ENCODE measurements around the gene PECR. TPM values are rescaled to one million over a fixed set of nuclear protein-coding genes. Genes with fewer than 3 reads are reported as not detected.

Gene PECR
- total and polyA plus RNA-seq, 7 experiments from 2014 or later = 15.7 to 34.4 (median 23.4) TPM

DNA sequence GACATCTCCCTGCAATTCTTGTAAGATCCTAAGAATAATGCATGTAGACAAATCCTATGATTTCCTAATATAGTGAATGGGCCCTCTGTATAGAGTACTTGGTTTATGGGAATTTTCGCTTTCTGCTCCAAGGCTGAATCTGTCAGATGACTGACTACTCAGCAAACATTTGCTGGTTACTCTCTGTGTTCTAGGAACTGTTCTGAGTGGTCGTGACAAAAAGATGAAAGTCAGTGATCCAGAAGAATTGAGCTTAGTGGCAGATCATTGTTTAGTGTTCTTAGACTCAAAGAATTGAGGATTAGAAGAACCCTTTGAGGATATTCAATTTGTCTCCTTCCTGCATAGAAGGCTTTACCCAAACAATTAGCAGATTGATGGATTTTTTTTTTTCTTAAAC, 37.5 kb upstream of the PECR start:
- DNase-seq (no peak), ATAC-seq (no peak)
- Histone ChIP-seq H3K9me3 (ENCODE audit: control insufficient read depth in 2 of 3, low read length in 3 of 3) (no peaks in the 10 kb centered on the region), H3K36me3 (ENCODE audit: control insufficient read depth in 2 of 3, insufficient read depth in 3 of 3, low read length in 3 of 3) (peaks cover 40 to 70% (median 57%) of the 10 kb centered on the region in 3 experiments), H3K4me1 (ENCODE audit: control insufficient read depth in 2 of 2, insufficient read depth in 2 of 2, low read length in 2 of 2) (peaks cover 16 to 46% of the 10 kb centered on the region in 2 donors), H3K27ac (ENCODE audit: low read depth, low read length) (peak overlapping the region; percentile 47), H3K4me3 (ENCODE audit: low read length) (no peak overlapping the region), H3K27me3 (ENCODE audit: control insufficient read depth in 2 of 2, insufficient read depth in 2 of 2, low read length in 2 of 2) (no peaks in the 10 kb centered on the region)
- POLR2A ChIA-PET = interaction anchor here (1.1 to 1.5 kb wide), 3 partner anchors 10 to 12 kb away, joined by 3 to 5 read pairs (median 5); partner anchors contain the start of gene XRCC5
- CTCF ChIA-PET = interaction anchor here (0.6 to 1.5 kb wide), 3 partner anchors 9 to 272 kb away, joined by 3 to 5 read pairs (median 5); no protein-coding TSS in a partner anchor
- peak overlapping the region in 8 of 10 donors; percentile 11 to 99 (median 42) for H3K4me3 Mint-ChIP-seq
- H3K9me3 Mint-ChIP-seq = peaks cover 0 to 5% (median 0%) of the 10 kb centered on the region in 11 donors
- H3K36me3 Mint-ChIP-seq = peaks cover 15 to 63% (median 58%) of the 10 kb centered on the region in 5 donors
- peaks cover 50 to 94% (median 88%) of the 10 kb centered on the region in 7 donors for H3K4me1 Mint-ChIP-seq
- H3K27ac Mint-ChIP-seq = peak overlapping the region in 8 of 9 donors; percentile 70 to 90 (median 86)
- H3K27me3 Mint-ChIP-seq = peaks cover 0 to 2% (median 0%) of the 10 kb centered on the region in 5 donors
- intact Hi-C loops (cut with micrococcal nuclease) = loop anchor here in 1 of 2 donors (1.0 kb wide), 1 partner anchor 8 kb away; no protein-coding TSS in a partner anchor

GRCh38 chr2:216118474-216118873, 36.9 kb upstream of the PECR start:
- Histone ChIP-seq H3K4me3 (ENCODE audit: low read length) (no peak overlapping the region), H3K27ac (ENCODE audit: low read depth, low read length) (peak overlapping the region; percentile 47), H3K27me3 (ENCODE audit: control insufficient read depth in 2 of 2, insufficient read depth in 2 of 2, low read length in 2 of 2) (no peaks in the 10 kb centered on the region), H3K9me3 (ENCODE audit: control insufficient read depth in 2 of 3, low read length in 3 of 3) (no peaks in the 10 kb centered on the region), H3K4me1 (ENCODE audit: control insufficient read depth in 2 of 2, insufficient read depth in 2 of 2, low read length in 2 of 2) (peaks cover 18 to 51% of the 10 kb centered on the region in 2 donors), H3K36me3 (ENCODE audit: control insufficient read depth in 2 of 3, insufficient read depth in 3 of 3, low read length in 3 of 3) (peaks cover 44 to 71% (median 61%) of the 10 kb centered on the region in 3 experiments)
- Mint-ChIP-seq H3K4me3 (peak overlapping the region in 5 of 10 donors; percentile 14 to 99 (median 48)), H3K27ac (peak overlapping the region in 7 of 9 donors; percentile 17 to 89 (median 42)), H3K4me1 (peaks cover 55 to 97% (median 90%) of the 10 kb centered on the region in 7 donors), H3K9me3 (peaks cover 0 to 5% (median 0%) of the 10 kb centered on the region in 11 donors), H3K36me3 (peaks cover 16 to 65% (median 60%) of the 10 kb centered on the region in 5 donors), H3K27me3 (peaks cover 0 to 2% (median 0%) of the 10 kb centered on the region in 5 donors)
- ChIA-PET CTCF (interaction anchor here (0.6 to 1.0 kb wide), 2 partner anchors 81 to 273 kb away, joined by 3 to 5 read pairs; no protein-coding TSS in a partner anchor), POLR2A (interaction anchor here (1.1 kb wide), 1 partner anchor 9 kb away, joined by 3 read pairs; the partner anchor contains the start of gene XRCC5)
- ATAC-seq (no peak), DNase-seq (no peak)
- intact Hi-C loops (cut with micrococcal nuclease) = no loop called here

- Histone ChIP-seq H3K4me1 (ENCODE audit: control insufficient read depth in 2 of 2, insufficient read depth in 2 of 2, low read length in 2 of 2) (peaks cover 18 to 51% of the 10 kb centered on the region in 2 donors), H3K27ac (ENCODE audit: low read depth, low read length) (peak overlapping the region; percentile 47), H3K9me3 (ENCODE audit: control insufficient read depth in 2 of 3, low read length in 3 of 3) (no peaks in the 10 kb centered on the region), H3K4me3 (ENCODE audit: low read length) (no peak overlapping the region), H3K27me3 (ENCODE audit: control insufficient read depth in 2 of 2, insufficient read depth in 2 of 2, low read length in 2 of 2) (no peaks in the 10 kb centered on the region), H3K36me3 (ENCODE audit: control insufficient read depth in 2 of 3, insufficient read depth in 3 of 3, low read length in 3 of 3) (peaks cover 41 to 71% (median 54%) of the 10 kb centered on the region in 3 experiments)
- Mint-ChIP-seq H3K27ac (peak overlapping the region; percentile 17 to 90 (median 67)), H3K4me1 (peaks cover 55 to 100% (median 94%) of the 10 kb centered on the region in 7 donors), H3K9me3 (peaks cover 0 to 5% (median 0%) of the 10 kb centered on the region in 11 donors), H3K36me3 (peaks cover 16 to 67% (median 61%) of the 10 kb centered on the region in 5 donors), H3K4me3 (peak overlapping the region in 5 of 10 donors; percentile 1 to 99 (median 26)), H3K27me3 (peaks cover 0 to 2% (median 0%) of the 10 kb centered on the region in 5 donors)
- ChIA-PET CTCF (no interaction called here), POLR2A (interaction anchor here (0.6 to 1.0 kb wide), 2 partner anchors 9 to 14 kb away, joined by 3 to 6 read pairs; partner anchors contain the start of gene XRCC5)
- intact Hi-C loops (cut with micrococcal nuclease) = no loop called here
- ATAC-seq = no peak
- no peak for DNase-seq
Measured at GRCh38 chr2:216117561-216118340, 36.1 kb upstream of the PECR start.

DNA sequence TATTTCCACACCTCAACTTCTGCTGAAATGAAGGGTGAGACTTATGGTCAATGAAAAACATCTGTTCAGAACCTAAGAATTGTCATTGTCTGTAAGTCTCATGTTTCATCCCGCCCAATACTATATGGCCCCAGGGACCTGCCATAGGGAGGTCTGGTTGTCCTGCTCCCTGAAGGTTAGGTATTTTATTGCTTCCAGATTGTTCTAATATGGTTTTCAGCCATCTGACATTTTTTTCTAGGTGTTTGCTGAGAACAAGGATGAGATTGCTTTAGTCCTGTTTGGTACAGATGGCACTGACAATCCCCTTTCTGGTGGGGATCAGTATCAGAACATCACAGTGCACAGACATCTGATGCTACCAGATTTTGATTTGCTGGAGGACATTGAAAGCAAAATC, 34.8 kb upstream of the PECR start:
- ATAC-seq (no peak), DNase-seq (no peak)
- Mint-ChIP-seq H3K27ac (peak overlapping the region in 7 of 9 donors; percentile 34 to 89 (median 56)), H3K4me3 (peak overlapping the region in 8 of 10 donors; percentile 41 to 99 (median 66)), H3K36me3 (peaks cover 15 to 64% (median 57%) of the 10 kb centered on the region in 5 donors), H3K4me1 (peaks cover 57 to 100% (median 95%) of the 10 kb centered on the region in 7 donors), H3K9me3 (peaks cover 0 to 5% (median 0%) of the 10 kb centered on the region in 11 donors), H3K27me3 (peaks cover 0 to 2% (median 0%) of the 10 kb centered on the region in 5 donors)
- ChIA-PET CTCF (no interaction called here), POLR2A (no interaction called here)
- Histone ChIP-seq H3K9me3 (ENCODE audit: control insufficient read depth in 2 of 3, low read length in 3 of 3) (no peaks in the 10 kb centered on the region), H3K36me3 (ENCODE audit: control insufficient read depth in 2 of 3, insufficient read depth in 3 of 3, low read length in 3 of 3) (peaks cover 29 to 71% (median 41%) of the 10 kb centered on the region in 3 experiments), H3K27ac (ENCODE audit: low read depth, low read length) (no peak overlapping the region), H3K4me3 (ENCODE audit: low read length) (no peak overlapping the region), H3K27me3 (ENCODE audit: control insufficient read depth in 2 of 2, insufficient read depth in 2 of 2, low read length in 2 of 2) (no peaks in the 10 kb centered on the region), H3K4me1 (ENCODE audit: control insufficient read depth in 2 of 2, insufficient read depth in 2 of 2, low read length in 2 of 2) (peaks cover 20 to 55% of the 10 kb centered on the region in 2 donors)
- intact Hi-C loops (cut with micrococcal nuclease) = no loop called here

DNA sequence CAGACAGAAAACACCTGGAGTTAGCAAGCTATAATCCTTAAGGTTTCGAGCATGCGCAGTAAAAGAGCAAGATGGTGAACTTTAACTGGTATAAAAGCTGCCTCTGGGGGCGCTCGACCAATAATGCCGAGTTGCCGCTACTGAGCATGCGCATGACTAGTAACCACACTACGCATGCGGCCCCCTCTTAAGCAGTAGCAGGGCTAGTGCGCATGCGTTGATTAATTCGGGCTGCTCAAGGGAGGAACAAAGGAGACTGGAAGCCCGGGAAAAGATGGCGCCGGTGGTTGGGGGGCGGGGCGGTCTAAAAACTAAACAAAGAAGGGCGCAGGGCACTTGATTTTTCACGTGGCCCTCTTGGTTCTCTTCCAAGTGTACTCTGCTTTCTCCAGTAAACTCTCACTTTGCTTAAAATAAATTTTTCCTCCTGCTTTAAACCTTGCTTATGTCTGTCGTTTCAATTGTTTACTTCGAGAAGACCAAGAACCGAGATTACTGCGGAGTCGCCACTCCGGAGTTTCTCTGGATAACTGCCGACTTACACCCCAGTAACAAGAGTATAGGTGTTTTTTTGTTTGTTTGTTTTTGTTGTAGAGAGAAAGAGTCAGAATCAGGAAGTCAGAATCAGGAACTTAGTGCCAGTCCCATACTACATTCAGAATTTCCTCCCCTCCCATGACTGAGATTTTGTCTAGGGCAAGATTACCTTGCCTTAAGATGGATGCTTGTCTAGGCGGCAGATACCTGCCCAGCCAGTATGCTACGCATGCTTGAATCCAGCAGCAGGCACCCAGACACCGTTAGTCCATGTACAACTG, 33.3 kb upstream of the PECR start:
- ChIA-PET CTCF (interaction anchor here (0.8 to 1.7 kb wide), 5 partner anchors 22 to 99 kb away, joined by 3 to 6 read pairs (median 4); no protein-coding TSS in a partner anchor), POLR2A (interaction anchor here (1.1 to 8.9 kb wide), 3 partner anchors 26 to 57 kb away, joined by 4 to 166 read pairs (median 4); partner anchors contain the start of genes PECR and TMEM169)
- Histone ChIP-seq H3K27me3 (ENCODE audit: control insufficient read depth in 2 of 2, insufficient read depth in 2 of 2, low read length in 2 of 2) (no peaks in the 10 kb centered on the region), H3K9me3 (ENCODE audit: control insufficient read depth in 2 of 3, low read length in 3 of 3) (no peaks in the 10 kb centered on the region), H3K4me3 (ENCODE audit: low read length) (peak overlapping the region; percentile 65), H3K27ac (ENCODE audit: low read depth, low read length) (peak overlapping the region; percentile 77), H3K36me3 (ENCODE audit: control insufficient read depth in 2 of 3, insufficient read depth in 3 of 3, low read length in 3 of 3) (peaks cover 21 to 71% (median 37%) of the 10 kb centered on the region in 3 experiments), H3K4me1 (ENCODE audit: control insufficient read depth in 2 of 2, insufficient read depth in 2 of 2, low read length in 2 of 2) (peaks cover 35 to 58% of the 10 kb centered on the region in 2 donors)
- Mint-ChIP-seq H3K27ac (peak overlapping the region; percentile 89 to 99 (median 97)), H3K36me3 (peaks cover 14 to 69% (median 52%) of the 10 kb centered on the region in 5 donors), H3K4me1 (peaks cover 51 to 100% (median 96%) of the 10 kb centered on the region in 7 donors), H3K27me3 (peaks cover 0 to 2% (median 0%) of the 10 kb centered on the region in 5 donors), H3K4me3 (peak overlapping the region; percentile 88 to 99 (median 94)), H3K9me3 (peaks cover 0 to 5% (median 0%) of the 10 kb centered on the region in 11 donors)
- intact Hi-C loops (cut with micrococcal nuclease) = loop anchor here (1.0 to 5.0 kb wide), 7 partner anchors 31 to 1306 kb away; partner anchors contain the start of genes SMARCAL1 (in 2 of the 2), ATIC (in 1 of the 2) and BARD1 (in 1 of the 2)
- ATAC-seq (peak; percentile 94), DNase-seq (peak; percentile 91 to 98 (median 96))

Measured in naive thymus-derived CD4-positive, alpha-beta T cell (primary cell).